Thoracic aorta (tissue), 2 donors: Measurements from ENCODE around the gene UAP1L1. TPM values are rescaled to one million over a fixed set of nuclear protein-coding genes. Genes with fewer than 3 reads are reported as not detected.
A peak's percentile ranks its signal among the peaks of the same experiment; 100 is the strongest.

Experiments used
- ATAC-seq: fragments of 150-250 bp; one replicate; pipeline ENCODE4 v1.8.0; 2017; ENCODE audit warnings: low read depth; ENCODE audit not compliant: insufficient number of reproducible peaks, low FRiP score
- DNase-seq: peaks from one replicate; pipeline ENCODE4 v3.0.0-alpha.2; 2020; ENCODE audit warnings: low spot score
- H3K27ac ChIP-seq, 2 donors: fragments of 200-600 bp; sonication (generic); 1 replicate in 1 of 2; 2 replicates in 1 of 2; pipeline ENCODE4 v1.5.1; 2016; ENCODE audit warnings: mild to moderate bottlenecking in 2 of 2, moderate library complexity in 2 of 2
- H3K27me3 ChIP-seq: fragments of 200-600 bp; sonication (generic); replicated peaks from 2 replicates; pipeline ENCODE4 v1.6.0; 2016; ENCODE audit warnings: mild to moderate bottlenecking; ENCODE audit not compliant: insufficient read depth
- H3K36me3 ChIP-seq: fragments of 200-600 bp; sonication (generic); one replicate; pipeline ENCODE4 v1.5.1; 2016
- H3K4me1 ChIP-seq, 2 donors: fragments of 200-600 bp; sonication (generic); 1 replicate in 1 of 2; 2 replicates in 1 of 2; pipeline versions ENCODE4 v1.5.1 to v1.6.0; 2016; ENCODE audit warnings: low read depth in 2 of 2, mild to moderate bottlenecking in 1 of 2; ENCODE audit not compliant: control insufficient read depth in 1 of 2
- H3K4me3 ChIP-seq: fragments of 200-600 bp; sonication (generic); 2 replicates; pipeline ENCODE4 v1.5.1; 2016; ENCODE audit warnings: mild to moderate bottlenecking
- H3K9me3 ChIP-seq: fragments of 200-600 bp; sonication (generic); 2 replicates; pipeline ENCODE4 v1.5.1; 2016
- CTCF ChIP-seq: fragments of 200-600 bp; sonication (generic); IDR thresholded peaks from one replicate; pipeline ENCODE4 v1.5.1; 2019; ENCODE audit warnings: antibody characterized with exemption
- total RNA-seq, 2 donors: library from RNA; depleted of rRNA; stranded (reverse); fragments of >200 nt; gene quantifications; one replicate each; pipeline versions ENCODE4 v1.1.0 to v1.2.3, GENCODE V29; 2016

The UAP1L1 gene
- total RNA-seq, 2 donors from 2014 or later = 9.6 to 11.4 TPM

- H3K4me1 ChIP-seq = peaks cover 15 to 27% of the 10 kb centered on the region in 2 donors
- ATAC-seq = no peak
- H3K9me3 ChIP-seq = no peaks in the 10 kb centered on the region
- peaks cover 10% of the 10 kb centered on the region for H3K36me3 ChIP-seq
- peak overlapping the region; percentile 72 for H3K4me3 ChIP-seq
- H3K27me3 ChIP-seq = peaks cover 6% of the 10 kb centered on the region
- DNase-seq = no peak
- no peak for TF ChIP-seq CTCF
- H3K27ac ChIP-seq = no peak overlapping the region
Observed at GRCh38 chr9:137044037-137044436, 33.3 kb upstream of the UAP1L1 start.

- Histone ChIP-seq H3K4me3 (peak overlapping the region; percentile 72), H3K27ac (no peak overlapping the region), H3K27me3 (peaks cover 12% of the 10 kb centered on the region), H3K9me3 (no peaks in the 10 kb centered on the region), H3K4me1 (peaks cover 15 to 27% of the 10 kb centered on the region in 2 donors), H3K36me3 (peaks cover 4% of the 10 kb centered on the region)
- ATAC-seq (no peak), DNase-seq (no peak)
- TF ChIP-seq CTCF = no peak
Observed at GRCh38 chr9:137044502-137045177, 32.7 kb upstream of the UAP1L1 start.

- ATAC-seq (no peak), DNase-seq (no peak)
- Histone ChIP-seq H3K27me3 (peaks cover 14% of the 10 kb centered on the region), H3K9me3 (no peaks in the 10 kb centered on the region), H3K27ac (peak overlapping the region in 1 of 2 donors; percentile 58), H3K36me3 (no peaks in the 10 kb centered on the region), H3K4me1 (peaks cover 15 to 27% of the 10 kb centered on the region in 2 donors), H3K4me3 (peak overlapping the region; percentile 72)
- TF ChIP-seq CTCF = no peak
Observed at GRCh38 chr9:137045294-137046087, 31.8 kb upstream of the UAP1L1 start.

GRCh38 chr9:137046088-137046787, 31.1 kb upstream of the UAP1L1 start, which contains the start of gene NPDC1:
Gene NPDC1 (minus strand): TSS chr9:137046177. CDS start chr9:137045989, 188 bp downstream.
- H3K27me3 ChIP-seq = peaks cover 14% of the 10 kb centered on the region
- H3K27ac ChIP-seq = peak within 1 kb of the TSS in 1 of 2 donors; percentile 58
- H3K9me3 ChIP-seq = no peaks in the 10 kb centered on the region
- no peak for ATAC-seq
- peak; percentile 77 for TF ChIP-seq CTCF
- H3K4me3 ChIP-seq = peak within 1 kb of the TSS; percentile 72
- peaks cover 15 to 27% of the 10 kb centered on the region in 2 donors for H3K4me1 ChIP-seq
- no peak for DNase-seq
- H3K36me3 ChIP-seq = no peaks in the 10 kb centered on the region
